HEK293T (cell line): ENCODE measurements around the gene COX7B.
"Not testable (repeated sequence)": the region's sequence is repeated elsewhere in the genome, so short reads cannot be mapped to it uniquely, and the experiment has no call there.

ENCODE experiments used
- BHLHE40 ChIP-seq: fragments of 450-650 bp; IDR thresholded peaks from 2 replicates; pipeline ENCODE4 v1.6.1; 2016; ENCODE audit warnings: mild to moderate bottlenecking, moderate library complexity, borderline replicate concordance
- LEF1 ChIP-seq: fragments of 450-650 bp; IDR thresholded peaks from 2 replicates; pipeline ENCODE4 v1.6.1; 2017; ENCODE audit warnings: mild to moderate bottlenecking, borderline replicate concordance
- TARDBP ChIP-seq: fragments of 450-650 bp; IDR thresholded peaks from 2 replicates; pipeline ENCODE4 v1.6.1; 2016

- not testable (repeated sequence) for TF ChIP-seq BHLHE40, LEF1, TARDBP
These were observed 17.9 kb upstream of the COX7B start for GRCh38 chrX:77881418-77881817.
